ENCODE measurements around the gene UTP11. TPM values are rescaled to one million over a fixed set of nuclear protein-coding genes. Genes with fewer than 3 reads are reported as not detected.
A peak's percentile ranks its signal among the peaks of the same experiment; 100 is the strongest.

The UTP11 gene
- total and polyA plus RNA-seq, 2 donors (not counting 3 experiments of a cell fraction or from before 2014, with no cell fraction given) = 20.1 to 54.1 TPM

DNA sequence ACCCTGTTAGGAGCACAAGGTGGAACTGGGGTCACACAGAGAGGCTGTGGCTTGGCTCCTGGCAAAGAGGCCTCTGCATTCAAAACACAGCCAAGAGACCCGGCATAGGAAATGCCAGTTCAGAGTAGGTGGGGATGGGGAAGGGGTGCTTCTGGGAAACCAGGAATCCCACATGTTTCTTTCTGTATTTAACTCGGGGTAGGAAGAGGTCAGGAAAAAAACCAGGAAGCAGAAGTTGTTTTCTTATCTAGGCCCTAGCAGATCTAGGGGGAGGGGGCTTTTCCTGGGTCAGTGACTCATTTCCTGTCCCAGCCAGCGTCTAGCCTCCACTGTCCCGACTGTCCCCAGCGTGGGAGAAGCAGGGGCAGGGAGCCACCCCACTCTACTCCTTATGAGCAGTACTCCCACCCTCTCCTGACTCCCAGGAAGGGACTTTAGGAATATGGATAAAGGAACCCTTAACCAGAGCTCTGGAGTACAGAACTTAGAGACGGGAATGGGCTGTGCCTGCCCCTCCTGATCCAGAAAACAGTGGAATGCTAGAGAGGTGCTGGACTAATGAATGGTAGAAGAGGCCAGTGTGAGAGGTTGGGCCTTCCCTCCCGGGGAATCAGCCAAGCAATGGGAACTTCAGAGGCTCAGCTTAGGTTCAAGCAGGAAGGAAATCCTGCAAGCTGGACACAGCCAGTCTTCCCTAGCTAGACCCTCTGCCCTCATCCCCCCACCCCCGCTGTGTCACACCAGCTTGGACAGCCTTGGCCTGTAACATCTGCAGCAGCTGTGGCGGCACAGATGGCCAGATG, 12.9 kb upstream of the UTP11 start:
- Histone ChIP-seq H3K36me3 (ENCODE audit: control insufficient read depth in 2 of 2, extremely low read depth in 1 of 2, insufficient read depth in 2 of 2, low read length in 2 of 2) (peaks cover 9 to 17% of the 10 kb centered on the region in 2 experiments), H3K79me2 (ENCODE audit: control insufficient read depth, insufficient read depth, low read length) (peaks cover 41% of the 10 kb centered on the region), H3K9ac (replicated peaks; ENCODE audit: extremely low read depth, insufficient read depth, low read length) (peak overlapping the region; percentile 95), H3K4me3 (replicated peaks in 1 of 3; ENCODE audit: insufficient read depth in 1 of 3, low read depth in 1 of 3, low read length in 3 of 3) (peak overlapping the region in 1 of 3 experiments; percentile 20), H3K4me1 (ENCODE audit: control insufficient read depth, extremely low read depth, insufficient read depth, low read length) (peaks cover 65% of the 10 kb centered on the region), H2AFZ (ENCODE audit: low read depth, low read length) (no peak overlapping the region), H4K20me1 (replicated peaks; ENCODE audit: control insufficient read depth, extremely low read depth, insufficient read depth, low read length) (no peaks in the 10 kb centered on the region), H3K27ac (ENCODE audit: insufficient read depth, low read depth, low read length) (peak overlapping the region; percentile 99), H3K4me2 (ENCODE audit: insufficient read depth, low read length) (peak overlapping the region; percentile 66), H3K27me3 (ENCODE audit: control insufficient read depth in 2 of 2, insufficient read depth in 2 of 2, low read length in 2 of 2) (no peaks in the 10 kb centered on the region), H3K9me1 (replicated peaks; ENCODE audit: control insufficient read depth, extremely low read depth, insufficient read depth, low read length) (no peaks in the 10 kb centered on the region), H3K9me3 (replicated peaks; ENCODE audit: control insufficient read depth, insufficient read depth, low read length) (no peaks in the 10 kb centered on the region)
- TSS peak; percentile 0 for BruUV-seq (replicated peaks)
- POLR2A ChIA-PET = interaction anchor here (0.8 to 2.8 kb wide), 4 partner anchors 9 to 16 kb away, joined by 3 to 14 read pairs (median 7); partner anchors contain the start of gene UTP11
- DNase-seq (ENCODE audit: low read depth, low spot score) = peak; percentile 86
- dilution Hi-C loops (cut with MboI; ENCODE audit: extremely low pct_ligation_motif_present, low sequenced_read_pairs) = no loop called here
- TF ChIP-seq, protein P1, sequence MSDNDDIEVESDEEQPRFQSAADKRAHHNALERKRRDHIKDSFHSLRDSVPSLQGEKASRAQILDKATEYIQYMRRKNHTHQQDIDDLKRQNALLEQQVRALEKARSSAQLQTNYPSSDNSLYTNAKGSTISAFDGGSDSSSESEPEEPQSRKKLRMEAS (IDR thresholded peaks at IDR 0.05; ENCODE audit: insufficient read depth, insufficient read length) = no peak
- TF ChIP-seq EZH2 (IDR thresholded peaks at IDR 0.05; ENCODE audit: borderline replicate concordance, low read depth, low read length, severe bottlenecking) = no peak
- peak; percentile 85 for TF ChIP-seq JUN (IDR thresholded peaks at IDR 0.05; ENCODE audit: borderline replicate concordance, insufficient read depth, insufficient read length, low read depth)
- TF ChIP-seq POLR2A (IDR thresholded peaks at IDR 0.05; ENCODE audit: low read depth, low read length) = peak; percentile 27
- peak; percentile 21 for TF ChIP-seq POLR2AphosphoS5 (IDR thresholded peaks at IDR 0.05; ENCODE audit: insufficient read depth, low read depth, low read length)
- TF ChIP-seq, protein P2, sequence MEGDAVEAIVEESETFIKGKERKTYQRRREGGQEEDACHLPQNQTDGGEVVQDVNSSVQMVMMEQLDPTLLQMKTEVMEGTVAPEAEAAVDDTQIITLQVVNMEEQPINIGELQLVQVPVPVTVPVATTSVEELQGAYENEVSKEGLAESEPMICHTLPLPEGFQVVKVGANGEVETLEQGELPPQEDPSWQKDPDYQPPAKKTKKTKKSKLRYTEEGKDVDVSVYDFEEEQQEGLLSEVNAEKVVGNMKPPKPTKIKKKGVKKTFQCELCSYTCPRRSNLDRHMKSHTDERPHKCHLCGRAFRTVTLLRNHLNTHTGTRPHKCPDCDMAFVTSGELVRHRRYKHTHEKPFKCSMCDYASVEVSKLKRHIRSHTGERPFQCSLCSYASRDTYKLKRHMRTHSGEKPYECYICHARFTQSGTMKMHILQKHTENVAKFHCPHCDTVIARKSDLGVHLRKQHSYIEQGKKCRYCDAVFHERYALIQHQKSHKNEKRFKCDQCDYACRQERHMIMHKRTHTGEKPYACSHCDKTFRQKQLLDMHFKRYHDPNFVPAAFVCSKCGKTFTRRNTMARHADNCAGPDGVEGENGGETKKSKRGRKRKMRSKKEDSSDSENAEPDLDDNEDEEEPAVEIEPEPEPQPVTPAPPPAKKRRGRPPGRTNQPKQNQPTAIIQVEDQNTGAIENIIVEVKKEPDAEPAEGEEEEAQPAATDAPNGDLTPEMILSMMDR (IDR thresholded peaks at IDR 0.05; ENCODE audit: extremely low read depth in 1 of 2, insufficient read depth in 1 of 2, low read depth in 1 of 2, low read length in 2 of 2) = no peak
- TF ChIP-seq GATA2 (IDR thresholded peaks at IDR 0.05; ENCODE audit: insufficient read depth, insufficient read length, low read depth, low read length) = peak; percentile 82
- TF ChIP-seq MYC (IDR thresholded peaks at IDR 0.05; ENCODE audit: low read depth, low read length) = no peak
- TF ChIP-seq FOS (IDR thresholded peaks at IDR 0.05; ENCODE audit: borderline replicate concordance, insufficient read depth, low read length) = peak; percentile 75
- peak; percentile 98 for FAIRE-seq
- intact Hi-C loops (cut with micrococcal nuclease) = loop anchor here (1.0 to 10.0 kb wide), 7 partner anchors 9 to 405 kb away; partner anchors contain the start of genes C1orf122, GNL2, SF3A3 and UTP11
- CTCF ChIA-PET = interaction anchor here (0.7 to 1.8 kb wide), 9 partner anchors 8 to 140 kb away, joined by 3 to 11 read pairs (median 3); partner anchors contain the start of gene POU3F1
